H1 (cell line): ENCODE data around the gene TCFL5. TPM values are rescaled to one million over a fixed set of nuclear protein-coding genes. Genes with fewer than 3 reads are reported as not detected.

ENCODE experiments used
- ATF3 ChIP-seq: IDR thresholded peaks from 2 replicates; pipeline ENCODE4 v1.6.1; 2011; ENCODE audit warnings: low read depth, mild to moderate bottlenecking, low read length; ENCODE audit not compliant: insufficient read depth
- BACH1 ChIP-seq: IDR thresholded peaks from 2 replicates; pipeline ENCODE4 v1.6.1; 2012; ENCODE audit warnings: low read length, improper control_type of control experiment
- MAX ChIP-seq: IDR thresholded peaks from 2 replicates; pipeline ENCODE4 v1.6.1; 2012; ENCODE audit warnings: inconsistent platforms
- NANOG ChIP-seq: IDR thresholded peaks from 2 replicates; pipeline ENCODE4 v1.6.1; 2011; ENCODE audit warnings: low read length, low read depth, mild to moderate bottlenecking, inconsistent platforms; ENCODE audit not compliant: insufficient read depth, poor library complexity, severe bottlenecking
- SAP30 ChIP-seq: fragments of 300-600 bp; sonication (generic); IDR thresholded peaks from 2 replicates; pipeline ENCODE4 v1.7.1; 2012; ENCODE audit warnings: low read length, moderate library complexity, mild to moderate bottlenecking, inconsistent platforms; ENCODE audit not compliant: insufficient read depth, insufficient replicate concordance
- polyA plus RNA-seq, 7 experiments: library from polyadenylated mRNA; depleted of rRNA in 3 of 7; stranded (reverse) in 5 of 7; unstranded in 2 of 7; fragments of >200 nt in 5 of 7; fragments of 200-250 nt in 2 of 7; gene quantifications; 1 replicate in 5 of 7; 2 replicates in 1 of 7; 4 replicates in 1 of 7; pipeline versions ENCODE4 v1.2.1 to v1.2.3, GENCODE V29; 2011 to 2013; ENCODE audit warnings: missing spikeins in 2 of 7, mixed read lengths in 2 of 7
- total RNA-seq: library from RNA; stranded (reverse); fragmentation: NEBNext Ultra II Directional; extraction: Animal tissue kit (Norgen Biotek cat#: 25700); gene quantifications from 2 replicates; pipeline ENCODE4 v1.2.1, GENCODE V29; 2021

Gene TCFL5
- total and polyA plus RNA-seq, 2 of the 8 experiments (the other 6 are each of a cell fraction or from before 2014, with no cell fraction given): 6.2 to 15.0 TPM

DNA sequence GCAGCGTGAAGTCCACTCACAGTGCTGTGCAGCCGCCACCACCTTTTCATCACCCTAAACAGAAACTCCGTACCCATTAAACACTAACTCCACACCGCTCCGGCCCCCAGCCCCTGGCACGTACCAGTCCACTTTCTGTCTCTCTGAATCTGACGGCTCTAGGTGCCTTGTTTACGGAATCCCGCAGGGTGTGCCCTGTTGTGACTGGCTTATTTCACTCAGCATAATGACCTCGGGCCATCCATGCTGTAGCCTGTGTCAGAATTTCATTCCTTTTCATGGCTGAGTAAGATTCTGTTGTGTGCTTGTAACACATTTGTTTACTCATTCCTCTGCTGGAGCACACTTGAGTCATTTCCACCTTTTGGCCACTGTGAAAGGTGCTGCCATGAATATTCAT, 18.0 kb downstream of the TCFL5 start (continued):
- TF ChIP-seq ATF3 (no peak), MAX (no peak), SAP30 (no peak), NANOG (no peak), BACH1 (no peak)
